ENCODE data around the gene GPC4. TPM values are rescaled to one million over a fixed set of nuclear protein-coding genes. Genes with fewer than 3 reads are reported as not detected.
A peak's percentile ranks its signal among the peaks of the same experiment; 100 is the strongest.
"Not testable (repeated sequence)": the region's sequence is repeated elsewhere in the genome, so short reads cannot be mapped to it uniquely, and the experiment has no call there.

GPC4 gene
- polyA plus RNA-seq, 1 donor, result 95.4 TPM

DNA sequence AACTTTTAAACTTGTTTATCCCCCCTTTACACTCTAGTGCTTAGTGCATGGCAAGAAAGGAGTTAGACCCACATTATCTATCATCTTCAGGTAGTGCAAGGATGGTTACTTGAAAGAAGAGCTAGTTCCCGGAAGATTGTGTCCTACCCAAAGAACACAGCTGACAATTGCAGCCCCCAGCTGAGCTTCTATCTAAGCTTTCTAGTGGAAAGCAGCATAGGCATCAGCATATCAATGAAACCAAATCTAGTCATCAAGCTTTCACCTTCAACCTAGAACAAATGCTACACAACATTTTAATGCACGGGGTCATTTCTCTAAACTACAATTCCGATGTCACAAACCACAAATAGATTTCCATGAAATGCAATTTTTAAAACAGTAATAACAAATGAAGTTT, 108.2 kb downstream of the GPC4 start:
- DNase-seq (ENCODE audit: low read depth), result no peak

DNA sequence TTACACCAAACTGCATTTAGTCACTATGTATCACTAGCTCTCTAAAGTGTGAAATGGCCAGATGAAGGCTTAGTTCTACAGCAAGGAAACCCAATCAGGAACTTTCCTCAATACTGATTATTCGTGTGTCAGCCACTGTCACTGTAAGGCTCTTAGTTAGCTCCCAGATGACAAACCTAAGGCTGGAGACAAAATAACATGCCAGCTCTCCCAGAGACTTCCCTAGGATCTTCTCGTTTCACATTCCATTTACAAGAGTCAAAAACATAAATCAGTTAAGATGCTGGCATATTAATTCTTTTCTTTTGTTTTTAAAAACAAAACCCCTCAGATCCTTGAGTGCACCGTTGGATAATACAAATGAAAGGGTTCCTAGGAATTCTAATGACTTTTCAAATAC, 109.0 kb downstream of the GPC4 start:
- DNase-seq (ENCODE audit: low read depth), result no peak

DNA sequence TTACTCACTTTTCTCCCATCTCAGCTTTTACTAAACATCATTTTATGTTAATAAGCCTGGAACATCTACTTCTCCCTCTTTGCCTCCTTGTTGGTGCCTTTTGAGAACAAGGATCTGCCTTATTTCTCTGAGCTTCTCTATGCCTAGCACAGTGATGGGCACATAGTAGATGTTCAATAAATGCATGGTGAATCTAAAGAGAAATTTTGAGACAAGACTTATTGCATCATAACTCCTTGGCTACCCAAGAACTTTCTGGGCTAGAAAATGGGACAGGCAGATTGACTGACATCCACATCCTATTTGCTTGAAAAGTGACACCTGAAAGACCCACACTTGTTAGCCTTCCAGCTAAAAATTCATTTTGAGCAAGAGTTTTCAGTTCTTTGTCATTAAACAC, 109.9 kb downstream of the GPC4 start:
- no peak for DNase-seq (ENCODE audit: low read depth)

DNA sequence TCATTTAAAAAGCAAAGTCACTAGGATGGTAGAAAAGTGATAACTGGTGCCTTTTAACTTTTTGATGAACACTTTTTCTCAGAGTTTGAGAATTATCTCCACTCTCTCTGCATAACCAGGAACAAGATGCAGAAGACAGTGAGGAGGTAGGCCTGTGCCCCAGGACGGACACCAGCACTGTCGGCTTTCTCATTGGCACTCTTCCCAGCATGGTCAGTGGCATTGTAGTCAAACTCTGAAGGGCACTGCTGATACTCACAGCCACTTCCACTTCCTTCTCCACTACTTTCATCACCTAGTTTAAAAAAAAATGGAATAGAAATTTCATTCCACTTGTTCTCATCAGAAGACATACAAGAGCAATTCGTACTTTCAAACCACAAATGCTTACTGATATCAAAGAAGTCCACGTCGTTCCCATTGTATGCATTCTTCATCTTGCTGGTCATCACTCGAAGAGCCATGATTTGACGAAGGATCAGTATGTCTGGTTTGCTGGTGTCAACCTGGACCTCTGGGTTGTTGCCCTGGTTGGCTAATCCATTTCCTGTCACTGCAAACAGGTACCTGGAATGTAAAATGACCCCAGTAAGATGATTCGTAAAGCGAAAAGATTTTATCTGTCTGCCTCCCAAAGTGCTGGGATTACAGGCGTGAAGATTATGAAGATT, 112.4 kb downstream of the GPC4 start:
- DNase-seq (ENCODE audit: low read depth), result no peak

DNA sequence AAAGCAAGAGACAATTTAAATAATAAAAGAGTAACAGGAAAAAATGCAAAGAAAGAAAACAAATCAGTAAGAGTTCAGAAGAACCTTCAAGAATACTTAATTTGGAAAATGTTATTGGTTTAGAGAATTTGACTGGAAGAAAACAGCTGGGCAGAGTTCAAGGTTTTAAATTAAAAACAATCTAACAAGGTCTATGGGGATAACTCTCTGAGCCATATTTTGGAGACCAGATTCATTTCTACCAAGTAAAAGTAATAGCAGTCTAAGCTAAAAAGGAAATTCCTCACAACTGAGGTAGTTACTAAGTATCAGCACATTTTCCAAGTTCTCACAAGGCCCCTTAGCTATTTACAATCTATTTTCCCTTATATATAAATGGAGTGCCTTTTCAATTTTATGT, 114.7 kb downstream of the GPC4 start:
- DNase-seq (ENCODE audit: low read depth), result peak; percentile 67

DNA sequence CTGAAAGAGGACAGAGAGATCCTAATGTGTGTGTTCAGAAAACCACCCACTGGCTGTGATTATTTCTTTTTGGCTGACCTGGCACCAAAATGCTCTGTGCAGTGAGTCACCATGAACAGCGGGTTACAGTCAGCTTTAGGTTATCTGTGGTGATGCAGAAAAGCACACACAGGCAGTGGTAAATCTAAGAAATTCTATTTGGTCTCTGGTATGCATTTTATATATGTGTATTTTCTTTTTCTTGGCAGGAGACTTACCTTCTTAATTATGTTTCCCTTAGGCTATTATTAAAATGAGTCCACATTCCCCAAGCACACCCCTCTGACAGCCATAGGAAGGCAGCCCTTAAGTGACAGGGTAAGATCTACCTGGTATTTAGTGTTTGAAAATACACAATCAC, 118.0 kb downstream of the GPC4 start:
- DNase-seq (ENCODE audit: low read depth), result no peak

DNA sequence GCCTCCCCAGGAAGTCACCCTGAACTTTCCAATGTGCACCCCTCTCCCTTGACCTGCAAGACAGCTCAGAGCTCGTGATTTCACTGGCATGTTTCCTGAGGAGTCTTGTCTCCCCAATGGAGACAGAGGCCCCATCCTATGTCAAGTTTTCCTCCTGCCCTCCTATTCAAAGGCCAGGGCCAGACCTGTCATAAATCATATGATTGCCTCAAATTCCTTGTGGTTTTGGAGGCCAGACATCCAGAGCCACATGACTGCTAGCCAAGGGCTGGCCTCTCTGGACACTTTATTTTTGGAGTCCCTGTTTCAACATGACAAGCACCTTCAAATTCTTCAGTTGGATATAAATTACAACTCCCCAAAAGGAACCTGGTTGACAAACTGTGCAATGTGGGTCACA, 121.2 kb downstream of the GPC4 start:
- DNase-seq (ENCODE audit: low read depth), result no peak

DNA sequence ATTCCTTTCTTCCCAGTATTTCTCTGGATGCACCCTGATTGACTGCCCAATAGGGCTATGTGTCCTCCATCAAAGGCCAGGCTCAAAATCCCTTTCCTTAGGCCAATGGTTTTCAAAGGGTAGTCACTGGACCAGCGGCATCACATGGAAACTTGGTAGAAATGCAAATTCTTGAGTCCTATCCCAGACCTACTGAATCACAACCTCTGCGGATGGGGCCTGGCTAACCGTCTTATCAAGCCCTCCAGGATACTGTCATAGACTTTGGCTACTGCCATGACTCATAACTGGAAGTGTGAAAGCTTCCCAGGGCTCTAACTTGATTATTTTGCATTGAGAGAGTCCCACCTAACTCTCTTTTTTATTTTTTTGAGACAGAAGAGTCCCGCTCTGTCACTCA, 125.2 kb downstream of the GPC4 start:
- no peak for DNase-seq (ENCODE audit: low read depth)

DNA sequence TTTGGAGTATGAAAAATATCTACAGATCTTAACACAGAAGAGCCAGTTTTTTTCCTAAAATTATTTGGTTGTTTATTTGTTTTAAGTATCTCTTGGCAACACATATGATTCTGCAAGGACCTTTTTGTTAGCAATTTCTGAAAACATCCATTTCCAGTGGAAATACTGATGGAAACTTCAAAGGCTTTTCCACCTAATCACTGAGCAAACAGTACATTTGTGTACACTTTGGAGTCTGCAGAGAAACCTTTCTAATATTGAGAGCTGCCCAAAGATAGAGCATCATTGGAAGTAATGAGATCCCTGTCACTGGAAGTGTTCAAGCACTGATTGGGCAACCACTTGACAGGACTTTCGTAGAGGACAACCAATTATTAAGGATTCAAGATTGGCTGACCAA, 127.4 kb downstream of the GPC4 start:
- DNase-seq (ENCODE audit: low read depth), result no peak

DNA sequence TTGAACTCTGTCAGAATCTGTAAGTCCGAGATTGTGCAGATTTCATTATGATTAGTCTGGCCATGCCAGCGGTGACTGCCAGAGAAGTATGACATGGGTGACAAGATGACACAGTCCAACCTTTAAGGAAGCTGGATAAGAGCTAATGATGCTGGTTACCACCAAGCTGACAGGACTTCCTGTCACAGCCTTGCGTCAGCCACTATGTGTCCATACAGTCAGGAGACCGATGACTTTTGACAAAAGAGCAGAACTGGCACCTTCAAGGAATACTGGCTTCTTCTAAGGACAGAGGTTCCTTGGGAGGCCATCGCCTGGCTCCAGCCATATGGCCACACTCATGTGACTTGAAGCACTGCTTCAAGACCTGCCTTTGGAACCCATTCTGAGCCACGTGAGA, 129.9 kb downstream of the GPC4 start:
- no peak for DNase-seq (ENCODE audit: low read depth)

DNA sequence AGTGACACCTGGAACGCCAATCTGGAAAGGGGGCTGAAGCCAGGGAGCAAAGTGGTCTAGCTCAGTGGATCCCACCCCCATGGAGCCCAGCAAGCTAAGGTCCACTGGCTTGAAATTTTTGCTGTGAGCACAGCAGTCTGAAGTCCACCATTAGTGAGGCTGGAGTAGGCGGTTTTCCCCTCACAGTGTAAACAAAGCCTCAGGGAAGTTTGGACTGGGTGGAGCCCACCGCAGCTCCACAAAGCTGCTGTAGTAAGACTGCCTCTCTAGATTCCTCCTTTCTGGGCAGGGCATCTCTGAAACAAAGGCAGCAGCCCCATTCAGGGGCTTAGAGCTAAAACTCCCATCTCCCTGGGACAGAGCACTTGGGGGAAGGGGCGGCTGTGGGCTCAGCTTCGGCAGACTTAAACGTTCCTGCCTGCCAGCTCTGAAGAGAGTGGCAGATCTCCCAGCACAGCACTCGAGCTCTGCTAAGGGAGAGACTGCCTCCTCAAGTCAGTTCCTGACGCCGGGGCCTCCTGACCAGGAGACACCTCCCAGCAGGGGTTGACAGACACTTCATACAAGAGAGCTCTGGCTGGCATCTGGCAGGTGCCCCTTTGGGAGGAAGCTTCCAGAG, 136.1 kb downstream of the GPC4 start:
- not testable (repeated sequence) for DNase-seq (ENCODE audit: low read depth)

DNA sequence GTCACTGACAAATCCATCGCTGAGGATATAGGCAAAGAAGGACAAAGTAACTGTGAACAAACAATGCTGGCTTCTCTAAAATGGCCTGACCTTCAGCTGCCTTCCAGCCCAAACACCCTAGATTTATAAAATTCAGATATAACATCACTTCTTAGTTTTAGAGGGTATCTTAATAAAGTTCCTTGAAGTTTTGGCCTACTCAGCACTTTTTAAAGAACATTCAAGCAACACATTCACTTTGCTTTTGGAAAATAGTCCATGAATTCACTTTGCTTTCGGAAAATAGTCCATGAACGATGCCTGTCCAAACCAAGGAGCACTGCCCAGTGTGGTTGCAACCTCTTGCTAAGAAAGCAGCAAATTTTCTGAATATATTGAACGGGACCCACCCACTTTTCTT, 142.1 kb downstream of the GPC4 start:
- no peak for DNase-seq (ENCODE audit: low read depth)

DNA sequence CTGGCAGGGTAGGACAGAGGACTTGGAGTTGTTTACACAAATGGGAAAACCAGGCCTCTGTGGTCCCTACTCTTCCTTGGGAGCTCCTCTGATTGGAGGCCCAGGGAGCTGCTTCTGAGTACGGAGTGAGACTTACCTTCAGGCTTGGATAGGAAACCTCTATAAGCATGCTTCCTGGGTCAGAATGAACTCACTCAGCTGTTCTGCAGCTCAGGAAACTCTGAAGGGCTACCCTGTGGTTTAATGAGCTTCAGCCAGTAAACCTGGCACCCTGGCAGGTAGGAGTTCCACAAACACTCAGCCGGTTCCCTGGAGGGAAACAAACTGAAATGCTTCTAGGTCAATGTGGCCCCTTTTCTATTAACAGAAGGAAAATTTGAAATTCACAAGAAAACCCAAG, 146.1 kb downstream of the GPC4 start:
- DNase-seq (ENCODE audit: low read depth), result no peak

DNA sequence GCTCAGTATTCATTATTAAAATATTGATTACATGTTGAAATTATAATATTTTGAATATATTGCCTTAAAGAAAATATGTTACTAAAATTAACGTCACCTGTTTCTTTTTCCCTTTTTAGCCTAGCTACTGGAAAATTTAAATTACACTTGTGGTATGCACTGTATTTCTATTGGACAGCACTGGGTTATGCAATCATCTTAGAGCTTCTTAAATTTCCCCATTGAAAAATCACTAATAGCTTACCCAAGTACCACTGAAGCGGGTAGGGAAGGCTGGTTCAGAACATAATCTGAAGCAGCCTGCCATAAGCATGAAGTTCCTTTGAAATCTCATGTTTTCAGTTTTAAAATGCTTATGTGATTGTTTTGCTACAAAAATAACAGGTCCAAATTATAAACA, 147.7 kb downstream of the GPC4 start:
- DNase-seq (ENCODE audit: low read depth), result no peak

DNA sequence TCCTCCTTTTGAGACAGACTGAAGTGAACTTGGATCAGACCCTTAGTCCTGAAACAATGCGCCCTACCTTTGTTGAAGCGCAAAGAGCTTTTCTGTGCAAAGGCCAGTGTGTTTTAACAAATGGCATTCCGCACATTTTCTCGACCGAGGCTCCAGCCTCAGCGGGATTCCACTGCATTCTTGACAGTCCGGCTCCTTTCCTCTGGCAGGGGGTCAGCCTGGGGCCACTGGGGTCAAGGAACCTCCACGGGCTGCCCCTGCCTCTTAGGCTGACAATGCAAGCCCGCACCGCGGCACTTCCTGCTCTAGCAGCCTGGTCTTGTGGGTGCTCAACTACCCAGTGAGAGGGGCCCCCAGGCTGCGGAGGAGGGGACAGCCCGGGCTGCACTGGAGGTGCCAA, 150.0 kb downstream of the GPC4 start:
- DNase-seq (ENCODE audit: low read depth), result no peak

DNA sequence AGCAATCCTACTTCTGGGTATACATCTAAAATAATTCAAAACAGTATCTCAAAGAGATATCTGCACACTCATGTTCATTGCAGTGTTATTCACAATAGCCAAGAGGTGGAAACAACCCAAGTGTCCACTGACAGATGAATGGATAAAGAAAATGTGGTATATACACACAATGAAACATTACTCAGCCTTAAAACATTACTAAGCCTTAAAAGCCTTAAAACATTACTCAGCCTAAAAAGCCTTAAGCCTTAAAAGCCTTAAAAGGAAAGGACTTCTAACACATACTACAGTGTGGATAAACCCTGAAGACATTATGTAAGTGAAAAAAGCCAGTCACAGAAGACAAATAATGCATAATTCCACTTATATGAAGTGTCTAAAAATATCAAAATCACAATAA, 156.8 kb downstream of the GPC4 start:
- DNase-seq (ENCODE audit: low read depth), result no peak

DNA sequence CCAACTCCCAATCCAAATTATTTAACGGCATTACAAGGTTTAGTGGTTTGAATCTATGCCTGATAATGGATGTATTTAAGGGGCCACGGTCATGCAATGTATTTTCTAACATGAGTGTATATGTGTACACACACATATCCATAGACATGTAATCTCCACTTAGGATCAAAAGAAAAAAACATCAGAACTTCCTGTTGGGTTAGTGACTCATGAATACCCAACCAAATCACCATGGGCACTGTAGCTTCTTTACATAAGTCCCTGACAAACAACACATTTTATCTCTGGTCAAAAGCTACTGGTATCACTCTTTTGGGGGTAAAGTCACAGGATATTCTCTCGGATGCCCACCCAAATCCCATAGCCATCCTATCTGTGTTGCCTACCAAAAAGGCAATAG, 160.6 kb downstream of the GPC4 start:
- DNase-seq (ENCODE audit: low read depth), result no peak

DNA sequence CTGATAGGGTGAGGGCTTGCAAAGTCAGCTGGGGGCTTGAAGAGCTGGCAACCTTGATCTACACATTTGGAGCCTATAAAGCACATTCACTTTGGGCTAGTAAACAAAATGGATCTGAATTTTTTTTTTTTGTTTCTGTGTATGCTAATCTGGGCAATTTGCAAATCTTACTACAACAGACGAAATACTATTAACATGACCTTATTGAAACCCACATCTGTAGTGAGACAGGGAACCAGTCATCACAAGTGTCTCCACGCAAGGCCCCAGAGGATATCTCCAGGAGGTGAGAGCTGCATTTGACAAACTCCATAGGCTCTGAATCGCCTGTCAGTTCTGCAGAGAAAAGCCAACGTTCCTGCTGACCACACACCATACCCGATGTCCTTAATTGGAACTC, 164.1 kb downstream of the GPC4 start:
- DNase-seq (ENCODE audit: low read depth), result no peak

DNA sequence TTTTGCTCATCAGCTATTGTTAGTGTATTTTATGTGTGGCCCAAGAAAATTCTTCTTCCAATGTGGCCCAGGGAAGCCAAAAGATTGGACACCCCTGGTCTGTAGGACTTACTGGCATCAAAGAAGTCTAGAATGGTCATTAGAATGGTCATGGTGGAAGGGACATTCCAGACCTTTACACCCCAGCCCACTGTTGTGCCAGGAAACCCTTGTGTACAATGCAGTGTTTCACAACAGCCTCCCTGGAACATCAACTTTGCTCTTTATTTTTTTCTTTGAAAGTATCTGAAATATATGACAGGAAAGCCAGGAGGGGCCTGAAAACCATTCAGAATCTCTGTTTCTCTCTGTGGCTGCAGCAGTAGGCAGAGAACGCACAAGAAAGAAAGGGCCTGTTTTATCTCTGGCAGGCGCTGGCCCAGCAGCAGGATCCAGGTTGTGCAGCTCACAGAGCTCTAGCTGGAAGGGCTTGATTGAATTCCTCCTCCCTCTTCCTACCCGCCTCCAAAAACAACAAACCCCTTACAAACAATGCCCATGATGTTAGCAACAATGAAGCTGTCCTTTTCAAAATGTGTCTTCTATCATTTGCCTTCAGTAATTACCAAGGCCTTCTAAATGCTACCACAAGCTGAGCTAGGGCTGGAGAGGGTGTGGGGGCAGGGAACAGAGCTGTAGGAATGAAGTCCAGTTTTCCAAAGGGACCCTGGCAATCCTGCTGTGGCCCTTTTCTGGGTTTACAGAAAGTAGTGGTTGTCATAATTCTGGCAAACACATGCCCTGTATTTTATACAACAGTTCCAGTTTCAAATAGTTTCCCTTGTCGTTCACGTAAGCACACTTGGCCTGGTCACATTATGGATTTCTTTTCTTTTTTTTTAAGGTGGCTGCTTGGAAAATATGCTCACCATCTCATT, 164.8 kb downstream of the GPC4 start:
- DNase-seq (ENCODE audit: low read depth), result no peak

Measured in forelimb muscle (tissue), 1 donor.